8988T (cell line): ENCODE data around the gene RMI2.

ENCODE experiments used
- DNase-seq: peaks from one replicate; pipeline ENCODE4 v3.0.0; 2011

The RMI2 gene

DNA sequence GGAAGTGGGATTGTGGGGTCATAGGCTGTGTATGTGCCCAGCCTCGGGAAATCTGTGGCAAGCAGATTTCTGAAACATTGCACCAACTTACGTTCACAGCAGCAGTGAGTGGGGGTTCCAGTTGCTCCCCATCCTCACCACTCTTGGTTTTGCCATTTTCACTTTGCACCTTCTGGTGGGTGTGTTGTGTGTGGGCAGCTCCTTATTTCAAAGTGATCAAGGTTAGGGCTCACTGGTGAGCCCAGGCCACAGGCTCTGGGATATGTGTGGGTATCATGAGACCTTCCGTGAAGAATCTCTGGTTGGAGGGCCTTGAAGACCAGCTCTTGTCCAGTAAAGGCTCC, 34.7 kb upstream of the RMI2 start:
- DNase-seq = no peak

DNA sequence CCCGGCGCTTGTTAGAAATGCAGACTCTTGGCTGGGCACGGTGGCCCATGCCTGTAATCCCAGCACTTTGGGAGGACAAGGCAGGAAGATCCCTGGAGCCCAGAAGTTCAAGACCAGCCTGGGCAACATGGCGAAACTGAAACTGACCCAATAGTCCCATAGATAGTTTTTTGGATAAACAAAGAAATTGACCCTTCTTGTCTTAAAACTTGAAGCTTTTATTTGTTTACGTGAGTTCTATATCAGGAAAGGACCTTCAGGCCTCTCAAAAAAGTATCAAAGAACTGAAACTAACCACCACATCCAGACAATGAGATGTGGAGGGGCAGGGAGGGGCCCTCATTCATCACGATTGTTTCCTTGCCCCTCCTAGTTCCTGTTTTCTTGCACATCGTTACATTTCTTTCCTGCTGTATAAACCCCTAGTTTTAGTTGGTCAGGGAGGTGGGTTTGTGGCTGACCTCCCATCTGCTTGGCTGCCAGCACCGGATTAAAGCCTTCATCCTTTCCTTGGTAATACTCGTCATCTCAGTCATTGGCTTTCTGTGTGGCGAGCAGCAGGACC, 34.2 kb upstream of the RMI2 start:
- DNase-seq = no peak

DNA sequence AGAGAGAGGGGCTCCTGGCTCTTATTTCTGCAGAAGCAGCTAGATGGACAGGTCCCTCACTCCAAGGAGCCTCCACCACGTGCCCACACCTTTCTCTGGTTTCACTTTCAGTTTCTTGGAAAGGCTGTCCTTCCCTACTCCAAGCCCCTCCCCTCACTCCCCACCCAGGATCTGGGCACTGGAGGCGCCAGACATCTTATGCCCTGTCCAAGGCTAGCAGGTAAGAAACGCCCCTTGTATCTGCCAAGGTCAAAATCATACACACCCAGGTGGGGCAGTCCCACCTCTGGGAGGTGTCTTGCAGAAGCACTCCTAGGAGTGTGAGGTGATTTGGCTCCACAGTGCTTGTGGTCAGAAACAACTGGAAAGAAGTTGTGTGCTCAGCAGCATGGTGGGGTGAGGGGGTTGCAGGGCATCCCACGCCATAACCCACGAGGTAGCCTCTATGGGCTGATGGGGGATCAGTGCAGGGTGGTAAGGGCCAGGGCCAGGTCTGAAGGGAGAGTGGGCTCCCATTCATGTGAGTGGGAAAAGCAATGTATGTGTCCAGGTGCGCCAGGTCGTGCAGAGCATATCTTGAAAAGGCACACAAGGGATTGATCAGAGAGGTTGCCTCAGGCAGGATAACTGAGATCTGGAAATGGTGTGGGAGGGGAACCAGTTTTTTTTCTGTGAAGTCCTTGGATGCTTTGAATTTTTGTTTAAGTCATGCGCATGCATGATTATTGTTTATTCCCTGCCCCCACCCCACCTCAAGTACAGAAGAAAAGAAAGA, 32.4 kb upstream of the RMI2 start:
- no peak for DNase-seq

DNA sequence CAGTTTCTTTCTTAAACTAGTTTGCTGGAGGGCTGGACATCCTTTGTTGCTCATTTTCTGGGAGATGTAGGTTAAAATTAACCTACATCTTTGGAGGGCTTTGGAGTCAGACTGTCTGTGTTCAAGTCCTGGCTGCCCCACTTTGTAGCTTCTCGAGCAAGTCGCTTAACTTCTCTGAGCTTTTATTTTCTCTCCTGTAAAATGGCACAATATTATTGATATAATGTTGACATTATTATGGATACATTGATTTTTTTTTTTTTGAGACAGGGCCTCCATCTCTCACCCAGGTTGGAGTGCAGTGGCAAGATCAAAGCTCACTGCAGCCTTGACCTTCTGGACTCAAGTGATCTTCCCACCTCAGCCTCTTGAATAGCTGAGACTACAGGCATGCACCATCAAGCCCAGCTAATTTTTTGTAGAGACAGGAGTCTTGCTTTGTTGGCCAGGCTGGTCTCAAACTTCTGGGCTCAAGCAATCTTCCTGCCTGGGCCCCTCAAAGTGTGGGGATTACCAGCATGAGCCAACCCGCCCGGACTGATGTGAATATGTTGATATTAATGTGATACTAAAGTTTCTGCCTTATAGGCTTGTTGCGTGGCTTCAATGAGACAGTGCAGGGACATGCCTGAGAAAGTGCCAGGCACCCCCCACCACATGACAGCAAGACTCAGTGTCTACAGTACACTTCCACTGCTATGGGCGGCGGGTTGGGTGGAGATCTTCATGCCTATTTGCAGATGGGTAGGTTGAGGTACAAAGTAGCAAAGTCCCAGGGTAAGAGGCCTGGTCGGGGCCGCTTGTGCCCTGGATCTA, 31.6 kb upstream of the RMI2 start:
- DNase-seq = no peak

DNA sequence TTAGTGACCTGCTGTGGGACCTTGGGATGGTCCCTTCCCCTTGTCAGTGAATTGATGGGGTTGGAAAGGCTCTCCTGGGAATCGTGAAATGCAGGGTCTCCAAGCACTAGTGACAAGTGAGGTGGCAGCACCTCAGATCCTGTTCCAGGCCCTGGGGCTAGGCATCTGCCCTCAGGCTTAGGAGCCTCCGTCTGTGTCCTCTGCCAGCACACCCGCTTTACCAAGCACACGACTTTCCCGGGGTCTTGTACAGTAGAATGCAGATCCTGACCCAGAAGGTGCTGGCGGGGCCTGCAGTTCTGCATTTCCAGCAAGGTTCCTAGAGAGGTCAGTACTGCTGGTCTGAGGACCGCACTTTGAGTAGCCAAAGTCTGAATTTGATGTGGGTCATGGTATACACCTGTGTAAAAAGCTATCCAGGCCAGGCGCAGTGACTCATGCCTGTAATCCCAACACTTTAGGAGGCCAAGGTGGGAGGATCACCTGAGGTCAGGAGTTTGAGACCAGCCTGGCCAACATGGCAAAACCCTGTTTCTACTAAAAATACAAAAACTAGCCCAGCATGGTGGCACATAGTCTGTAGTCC, 30.9 kb upstream of the RMI2 start:
- DNase-seq = no peak

DNA sequence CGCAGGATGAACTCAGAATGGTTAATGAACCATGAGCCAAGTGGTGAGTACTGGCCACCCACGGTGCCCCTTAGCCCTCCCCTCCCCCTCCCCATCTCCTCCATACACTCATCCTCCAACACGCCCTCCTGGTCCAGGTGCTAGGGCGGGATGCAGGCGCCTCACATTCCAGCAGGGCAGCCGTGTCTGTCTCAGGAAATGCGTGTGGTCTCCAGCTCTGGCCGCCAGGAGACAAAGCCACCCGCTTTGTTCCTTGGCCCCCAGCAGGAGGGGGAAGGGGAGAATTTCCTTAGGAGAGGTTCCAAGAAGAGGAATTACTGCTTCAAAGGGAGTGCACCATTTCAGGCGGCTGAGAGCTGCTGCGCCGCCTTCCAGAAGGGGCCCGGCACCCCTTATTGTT, 29.7 kb upstream of the RMI2 start:
- DNase-seq = peak; percentile 38

DNA sequence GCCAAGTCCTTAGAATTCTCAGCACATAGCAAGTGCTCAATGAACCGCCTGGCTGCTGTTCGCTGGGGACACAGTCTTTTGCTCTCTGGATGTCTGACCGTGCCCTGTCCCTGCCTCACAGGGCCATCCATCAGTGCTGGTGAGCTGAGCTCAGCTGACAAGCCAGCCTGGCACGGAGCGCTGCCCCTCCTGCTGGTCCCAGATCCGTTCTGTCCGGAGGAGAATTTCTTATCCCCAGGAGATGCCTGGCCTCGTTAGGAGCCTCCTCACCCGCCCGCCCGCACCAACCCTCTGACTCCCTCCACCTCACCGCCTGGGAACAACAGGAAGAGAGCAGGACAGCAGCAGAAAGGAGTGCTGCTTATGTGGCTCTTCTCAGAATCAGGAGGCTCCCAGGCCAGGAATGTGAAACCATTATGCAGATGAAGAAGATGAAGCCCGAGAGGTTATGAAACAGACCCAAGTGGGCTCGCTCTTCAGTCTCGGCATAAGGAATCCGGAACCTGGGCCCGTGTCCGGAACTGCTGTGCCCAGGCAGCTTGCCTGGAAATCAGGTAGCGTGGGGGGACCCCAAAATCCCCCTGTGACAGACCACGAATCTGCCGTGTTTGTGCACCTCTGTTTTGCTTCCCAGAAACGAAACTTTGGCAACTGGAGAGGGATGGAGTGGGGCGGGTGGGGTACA, 28.8 kb upstream of the RMI2 start:
- no peak for DNase-seq

DNA sequence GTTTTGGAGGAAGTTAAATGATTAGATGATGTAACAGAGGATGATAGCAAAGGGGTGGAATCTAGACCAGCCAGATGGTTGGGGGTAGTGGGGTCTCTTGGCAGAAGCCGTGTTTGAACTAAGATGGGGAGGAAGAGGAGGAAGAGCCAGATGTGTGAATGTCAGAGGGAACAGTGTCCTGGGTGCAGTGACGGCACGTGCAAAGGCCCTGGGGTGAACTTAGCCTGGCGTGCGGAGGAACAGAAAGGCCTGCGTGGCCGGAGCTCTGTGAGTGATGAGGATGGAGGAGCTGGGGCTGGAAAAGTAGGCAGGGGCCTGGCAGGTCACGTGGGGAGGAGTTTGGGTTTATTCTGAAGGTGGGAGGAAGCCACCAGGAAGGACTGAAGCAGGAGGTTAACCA, 26.4 kb upstream of the RMI2 start:
- DNase-seq = no peak

DNA sequence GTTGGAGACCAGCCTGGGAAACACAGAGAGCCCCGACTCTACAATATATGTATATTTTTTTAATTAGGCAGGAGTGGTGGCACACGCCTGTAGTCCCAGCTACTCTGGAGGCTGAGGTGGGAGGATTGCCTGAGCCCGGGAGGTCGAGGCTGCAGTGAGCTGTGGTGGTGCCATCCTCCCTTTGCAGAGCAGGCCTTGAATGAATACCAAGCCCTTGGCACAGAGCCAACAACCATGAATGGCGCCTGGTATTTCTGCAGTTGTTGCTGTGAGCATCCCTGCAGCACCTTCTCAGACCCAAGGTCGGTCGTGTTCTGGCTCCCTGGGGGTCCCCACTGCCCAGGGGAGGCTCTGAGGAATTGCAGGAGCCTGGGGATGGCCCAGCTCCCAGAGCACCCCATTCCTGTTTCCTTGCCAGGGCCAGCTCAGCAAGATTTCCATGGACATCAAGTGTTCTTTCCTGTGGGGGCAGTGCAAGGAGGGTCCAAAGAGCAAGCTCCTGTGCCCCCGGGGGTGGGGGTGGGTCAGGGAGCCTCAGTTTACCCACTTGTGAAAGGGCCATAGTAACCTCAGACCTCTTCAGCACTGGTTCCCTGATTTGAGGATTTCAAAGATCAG, 25.6 kb upstream of the RMI2 start:
- DNase-seq = no peak

DNA sequence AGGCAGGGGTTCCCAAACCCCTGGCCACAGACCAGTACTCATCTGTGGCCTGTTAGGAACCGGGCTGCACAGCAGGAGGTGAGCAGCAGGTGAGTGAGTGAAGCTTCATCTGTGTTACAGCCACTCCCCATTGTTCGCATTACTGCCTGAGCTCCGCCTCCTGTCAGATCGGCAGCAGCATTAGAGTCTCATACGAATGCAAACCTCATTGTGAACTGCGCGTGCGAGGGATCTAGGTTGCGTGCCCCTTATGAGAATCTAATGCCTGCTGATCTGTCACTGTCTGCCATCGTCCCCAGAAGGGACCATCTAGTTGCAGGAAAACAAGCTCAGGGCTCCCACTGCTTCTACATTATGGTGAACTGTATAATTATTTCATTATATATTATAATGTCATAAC, 25.1 kb upstream of the RMI2 start:
- no peak for DNase-seq

DNA sequence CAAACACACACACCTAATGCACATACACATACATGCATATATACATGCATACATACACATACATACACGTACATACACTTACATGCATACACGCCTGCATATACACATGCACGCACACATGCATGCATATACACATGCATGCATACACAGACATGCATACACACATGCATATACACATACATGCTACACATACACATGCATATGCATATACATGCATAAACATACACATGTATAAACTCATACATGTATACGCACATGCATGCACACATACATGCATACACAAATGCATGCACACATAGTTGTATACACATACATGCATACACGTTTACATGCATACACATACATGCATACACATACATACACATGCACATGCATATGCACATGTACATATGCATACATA, 23.6 kb upstream of the RMI2 start:
- DNase-seq = no peak

DNA sequence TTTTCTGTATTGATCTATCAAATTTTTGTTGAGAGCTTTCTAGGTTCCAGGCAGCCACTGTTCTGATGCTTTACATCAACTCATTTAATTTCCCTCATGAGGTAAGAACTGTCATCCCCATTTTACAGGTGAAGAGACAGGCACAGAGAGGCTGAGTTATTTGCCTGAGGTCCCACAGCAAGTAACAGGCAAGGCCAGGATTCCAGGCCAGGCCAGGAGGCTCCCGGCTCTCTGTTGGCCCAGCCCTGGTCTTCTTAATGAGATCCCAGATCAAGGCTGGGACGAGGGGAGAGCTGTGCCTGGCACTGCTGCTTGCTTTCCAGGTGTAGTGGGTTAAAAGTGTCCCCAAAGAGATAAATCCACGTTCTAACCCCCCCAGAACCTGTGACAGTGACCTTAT, 22.4 kb upstream of the RMI2 start:
- DNase-seq = no peak

DNA sequence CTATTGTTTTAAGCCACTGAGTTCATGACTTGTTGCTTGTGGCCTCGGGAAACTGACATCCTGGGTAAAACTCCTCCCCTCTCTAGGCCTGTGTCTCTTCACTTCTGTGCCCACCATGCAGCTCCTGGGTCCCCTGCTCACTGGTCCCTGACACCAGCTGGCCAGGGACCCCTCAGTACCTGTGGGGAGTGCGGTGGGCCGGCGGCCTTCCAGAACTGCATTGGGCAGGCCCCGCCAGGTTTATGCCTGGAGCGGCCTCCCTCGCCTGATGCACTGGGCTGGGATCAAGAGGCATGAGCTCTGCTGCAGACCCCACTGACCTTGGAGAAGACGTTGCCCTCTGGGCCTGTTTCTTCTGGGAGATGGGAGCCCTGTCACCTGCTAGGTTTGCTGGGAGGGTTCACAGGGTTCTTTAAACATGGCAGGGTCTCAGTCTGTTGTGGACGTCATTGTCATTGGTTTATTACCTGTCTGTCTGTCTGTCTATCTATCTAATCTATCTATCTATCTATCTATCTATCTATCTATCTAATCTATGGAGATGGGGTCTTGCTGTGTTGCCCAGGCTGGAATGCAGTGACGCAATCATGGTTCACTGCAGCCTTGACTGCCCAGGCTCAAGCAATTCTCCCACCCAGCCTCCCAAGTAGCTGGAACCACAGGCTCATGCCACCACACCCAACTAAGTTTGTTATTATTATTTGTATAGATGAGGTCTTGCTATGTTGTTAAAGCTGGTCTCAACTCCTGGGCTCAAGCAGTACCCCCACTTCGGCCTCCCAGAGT, 21.5 kb upstream of the RMI2 start:
- DNase-seq = no peak

DNA sequence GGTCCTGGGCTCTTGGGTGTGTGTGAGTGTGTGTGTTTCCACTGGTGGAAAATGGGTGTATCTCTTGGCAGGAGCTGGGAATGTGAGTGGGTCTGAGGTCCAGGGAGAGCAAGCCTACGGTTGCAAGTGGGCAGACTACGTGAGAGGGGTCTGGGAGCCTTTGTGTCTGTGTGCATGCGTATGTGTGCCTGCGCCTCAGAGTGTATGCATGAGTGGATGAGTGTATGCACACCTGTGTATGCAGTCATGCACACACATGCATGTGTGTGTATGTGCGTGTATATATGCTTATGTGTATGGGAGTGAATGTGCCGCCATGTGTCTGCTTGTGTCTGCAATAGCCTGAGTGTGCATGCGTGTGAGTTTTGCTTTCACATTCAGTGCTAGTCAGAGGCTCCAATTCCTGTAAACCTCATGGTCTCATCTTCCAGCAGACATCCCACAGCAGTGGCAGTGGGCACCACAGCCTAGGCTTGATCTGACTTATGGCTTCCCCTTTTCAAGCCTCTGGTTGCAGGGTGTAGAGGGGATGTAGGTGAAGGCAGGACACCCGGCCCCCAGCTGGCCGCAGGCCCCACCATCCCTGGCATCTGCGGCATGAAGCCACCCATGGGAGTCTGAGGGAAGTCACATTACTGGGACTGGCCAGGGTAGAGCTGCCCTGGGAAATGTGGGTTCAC, 19.7 kb upstream of the RMI2 start:
- DNase-seq = no peak

DNA sequence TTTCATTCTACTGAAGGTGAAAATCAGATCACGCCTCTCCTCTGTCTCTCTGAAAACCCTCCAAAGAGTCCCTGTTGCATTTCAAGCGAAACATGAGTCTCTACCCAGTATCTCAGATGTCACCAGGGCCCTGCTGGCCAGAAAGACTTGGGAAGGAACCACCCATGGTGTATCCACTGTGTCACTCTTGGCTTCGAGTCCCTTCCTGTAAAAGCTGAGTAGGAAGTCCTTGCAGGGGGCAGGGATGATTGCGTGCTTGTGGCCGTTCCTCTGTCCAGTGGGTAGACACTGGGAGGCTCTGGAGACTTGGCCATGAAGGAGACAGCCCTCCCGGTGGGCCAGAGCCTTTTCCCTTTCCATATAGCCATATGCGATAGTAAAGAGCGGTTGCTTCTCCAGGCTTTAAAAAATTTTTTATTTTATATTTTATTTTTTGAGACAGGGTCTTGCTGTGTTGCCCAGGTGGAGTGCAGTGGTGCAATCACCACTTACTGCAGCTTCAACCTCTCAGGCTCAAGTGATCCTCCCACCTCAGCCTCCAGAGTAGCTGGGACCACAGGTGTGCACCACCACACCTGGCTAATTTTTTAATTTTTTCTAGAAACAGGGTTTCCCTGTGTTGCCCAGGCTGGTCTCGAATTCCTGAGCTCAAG, 19.0 kb upstream of the RMI2 start:
- no peak for DNase-seq

DNA sequence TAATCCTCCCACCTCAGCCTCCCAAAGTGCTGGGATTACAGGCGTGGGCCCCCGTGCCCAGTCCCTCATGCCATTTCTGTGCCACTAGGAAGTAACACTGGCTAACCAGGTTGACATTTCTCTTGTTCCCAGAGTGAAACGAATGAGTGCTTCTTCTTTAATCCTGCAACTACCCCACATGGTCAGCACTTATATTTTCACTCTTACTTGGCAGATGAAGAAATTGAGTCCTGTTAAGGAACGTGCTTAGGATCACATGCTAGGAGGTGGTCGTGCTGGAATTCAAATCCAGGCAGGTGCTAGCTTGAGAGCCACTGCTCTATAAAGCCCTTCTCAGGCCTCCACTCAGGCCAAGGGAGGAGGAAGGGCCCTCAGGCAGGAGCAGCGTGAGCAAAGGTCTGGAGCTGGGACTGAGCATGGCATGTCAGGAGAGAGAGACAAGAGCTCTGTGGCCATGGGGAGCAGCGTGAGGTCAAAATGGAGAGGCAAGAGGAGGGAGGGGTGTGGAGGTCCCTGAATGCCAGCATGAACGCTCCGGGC, 18.5 kb upstream of the RMI2 start:
- no peak for DNase-seq

DNA sequence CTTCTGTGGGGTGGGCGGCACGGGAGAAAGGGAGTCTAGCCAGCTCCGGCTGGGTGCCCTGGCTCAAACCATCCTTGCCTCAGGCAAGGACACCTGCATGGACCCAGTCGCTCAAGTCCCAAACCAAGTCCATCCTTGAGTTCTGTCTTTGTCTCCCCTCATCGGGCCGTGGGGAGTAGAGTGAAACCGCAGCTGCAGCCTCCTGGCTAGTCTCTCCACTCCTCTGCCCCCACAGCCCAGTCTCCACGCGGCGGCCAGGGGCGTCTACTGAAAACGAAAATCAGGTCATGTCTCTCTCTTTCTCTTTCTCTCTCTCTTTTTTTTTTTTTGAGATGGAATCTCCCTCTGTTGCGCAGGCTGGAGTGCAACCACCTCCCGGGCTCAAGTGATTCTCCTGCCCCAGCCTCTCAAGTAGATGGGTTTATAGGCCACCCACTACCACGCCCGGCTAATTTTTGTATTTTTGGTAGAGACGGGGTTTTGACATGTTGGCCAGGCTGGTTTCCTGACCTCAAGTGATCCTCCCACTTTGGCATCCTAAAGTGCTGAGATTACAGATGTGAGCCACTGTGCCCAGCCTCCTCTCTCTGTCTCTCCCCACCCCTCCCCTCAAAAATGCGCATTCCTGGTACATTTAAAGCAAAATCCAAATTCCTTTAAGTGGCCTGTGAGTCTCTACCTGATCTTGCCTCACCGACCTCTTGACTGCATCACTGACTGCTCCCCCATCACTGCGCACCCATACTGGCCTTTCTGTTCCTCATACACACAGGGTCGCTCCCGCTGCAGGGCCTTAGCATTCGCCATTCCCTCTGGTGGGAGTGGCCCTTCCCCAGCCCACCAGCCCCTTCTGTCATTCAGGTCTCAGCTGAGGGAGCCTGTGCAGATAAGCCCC, 17.7 kb upstream of the RMI2 start:
- no peak for DNase-seq

DNA sequence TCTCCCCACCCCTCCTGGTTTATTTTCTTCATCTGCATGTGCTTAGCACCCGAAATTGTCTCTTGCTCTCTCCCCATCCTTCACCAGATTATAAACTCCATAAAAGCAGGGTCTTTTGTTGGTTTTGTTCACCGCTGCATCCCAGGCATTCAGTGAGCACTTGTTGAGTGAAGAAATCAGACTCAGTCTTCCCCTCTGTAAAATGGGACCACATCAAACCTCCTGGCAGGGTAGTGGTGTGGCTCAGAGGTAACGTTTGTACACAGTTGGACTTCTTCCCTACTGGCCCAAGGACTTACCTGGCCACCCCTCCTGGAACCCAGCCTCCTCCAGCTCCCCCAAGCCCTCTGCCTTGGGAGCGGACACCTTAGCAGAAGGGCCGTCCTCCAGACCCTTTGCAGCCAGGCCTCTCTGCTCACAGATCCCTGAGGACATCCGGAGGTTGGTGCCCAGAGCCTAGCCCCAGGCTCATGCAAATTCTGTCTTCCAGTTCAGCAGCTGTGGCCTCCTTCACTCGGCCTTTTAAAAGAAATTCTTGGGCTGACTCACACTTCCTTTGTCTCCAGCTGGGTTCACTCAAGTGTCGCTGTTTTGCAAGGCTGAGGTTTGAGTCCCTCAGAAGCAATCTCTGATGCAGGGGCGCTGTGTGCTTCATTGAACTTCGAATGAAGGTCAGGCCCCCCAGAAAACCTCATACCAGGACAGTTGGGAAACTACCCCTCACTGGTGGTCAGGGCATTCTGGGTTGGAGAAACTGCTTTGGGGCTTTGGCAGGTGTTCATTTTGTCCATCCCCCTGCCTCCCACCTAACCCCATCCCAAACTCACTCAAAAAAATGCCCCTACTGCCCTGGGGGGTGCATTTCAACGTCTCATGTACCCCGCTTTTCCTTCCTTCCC, 16.8 kb upstream of the RMI2 start:
- DNase-seq = peak; percentile 64
